HUDEP-2 (cell line): ENCODE data around the gene AMD1.

ENCODE experiments used
- DNase-seq, 76 experiments: peaks; one replicate each; lab custom pipeline; 2025; ENCODE audit not compliant: unreplicated experiment in 76 of 76; lab: John Stamatoyannopoulos, UW

Gene AMD1

DNA sequence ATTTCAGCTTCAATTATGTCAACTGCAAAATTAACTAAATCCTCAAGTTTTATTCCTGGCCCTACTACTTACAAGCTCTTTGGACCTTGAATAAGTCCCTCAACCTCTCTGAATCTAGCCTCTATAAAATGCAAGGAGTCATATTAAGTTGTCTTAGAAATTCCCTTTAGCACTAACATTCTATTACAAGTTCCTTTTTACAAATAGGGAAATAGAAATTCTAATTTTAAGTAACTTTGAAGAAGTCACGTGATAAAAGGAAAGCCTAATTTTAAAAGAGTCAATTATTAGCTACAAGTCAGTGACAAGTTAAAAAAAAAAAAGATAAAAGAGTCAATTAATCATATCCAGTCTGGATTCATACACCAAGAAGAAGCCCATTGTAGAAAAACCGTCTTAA lies 59.3 kb downstream of the AMD1 start:
- DNase-seq = no peak

DNA sequence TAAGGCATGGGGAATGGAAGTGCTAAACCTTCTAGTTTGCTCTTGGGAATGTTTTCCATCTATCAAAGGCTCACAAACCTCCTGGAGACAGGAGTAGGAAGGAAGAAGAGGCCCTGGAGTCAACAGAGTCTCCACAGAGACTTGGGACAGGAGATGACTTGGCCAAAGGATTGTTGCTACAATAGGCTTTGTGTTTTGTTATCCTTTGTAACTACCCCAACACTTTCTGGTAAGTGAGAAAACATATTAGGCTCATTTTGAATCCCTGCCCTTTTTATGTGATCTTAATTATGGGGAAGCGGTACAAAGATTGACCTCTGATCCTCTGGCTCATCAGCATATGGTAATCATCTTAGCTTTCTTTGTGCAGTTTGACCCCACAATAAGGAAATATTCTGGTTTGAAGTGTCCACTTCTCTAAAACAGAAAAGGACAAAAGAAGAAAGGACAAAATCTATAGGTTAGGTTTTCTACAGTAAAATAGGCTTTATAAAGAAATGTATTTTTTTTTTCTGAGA lies 59.9 kb downstream of the AMD1 start:
- DNase-seq = no peak

DNA sequence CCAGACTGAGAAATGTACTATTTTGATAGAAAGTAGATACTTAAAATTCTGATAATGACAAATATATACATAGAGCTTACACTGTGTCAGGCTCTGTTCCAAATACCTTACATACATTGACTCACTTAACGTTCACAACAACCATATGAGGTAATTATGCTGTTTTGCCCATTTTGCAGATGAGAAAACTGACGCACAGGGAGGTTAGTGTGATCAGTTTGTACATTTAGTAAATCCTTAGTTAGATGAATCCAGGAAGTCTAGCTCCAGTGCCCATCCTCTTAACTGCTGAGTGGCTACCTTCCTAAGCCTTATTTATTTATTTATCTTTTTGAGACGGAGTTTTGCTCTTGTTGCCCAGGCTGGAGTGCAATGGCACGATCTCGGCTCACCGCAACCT lies 60.6 kb downstream of the AMD1 start:
- no peak for DNase-seq

DNA sequence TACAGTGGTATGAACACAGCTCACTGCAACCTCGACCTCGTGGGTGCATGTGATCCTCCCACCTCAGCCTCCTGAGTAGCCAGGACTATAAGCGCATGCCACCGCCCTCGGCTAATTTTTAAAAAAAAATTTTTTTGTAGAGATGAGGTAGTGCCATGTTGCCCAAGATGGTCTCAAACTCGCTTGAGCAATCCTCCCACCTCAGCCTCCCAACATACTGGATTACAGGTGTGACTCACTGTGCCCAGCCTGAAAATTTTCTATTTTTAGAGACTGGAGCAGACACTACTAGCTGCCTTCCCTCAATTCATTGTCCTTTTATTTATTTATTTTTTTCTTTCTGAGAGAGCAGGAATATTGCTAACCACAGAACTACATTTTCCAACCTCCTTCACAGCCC lies 63.6 kb downstream of the AMD1 start:
- no peak for DNase-seq

DNA sequence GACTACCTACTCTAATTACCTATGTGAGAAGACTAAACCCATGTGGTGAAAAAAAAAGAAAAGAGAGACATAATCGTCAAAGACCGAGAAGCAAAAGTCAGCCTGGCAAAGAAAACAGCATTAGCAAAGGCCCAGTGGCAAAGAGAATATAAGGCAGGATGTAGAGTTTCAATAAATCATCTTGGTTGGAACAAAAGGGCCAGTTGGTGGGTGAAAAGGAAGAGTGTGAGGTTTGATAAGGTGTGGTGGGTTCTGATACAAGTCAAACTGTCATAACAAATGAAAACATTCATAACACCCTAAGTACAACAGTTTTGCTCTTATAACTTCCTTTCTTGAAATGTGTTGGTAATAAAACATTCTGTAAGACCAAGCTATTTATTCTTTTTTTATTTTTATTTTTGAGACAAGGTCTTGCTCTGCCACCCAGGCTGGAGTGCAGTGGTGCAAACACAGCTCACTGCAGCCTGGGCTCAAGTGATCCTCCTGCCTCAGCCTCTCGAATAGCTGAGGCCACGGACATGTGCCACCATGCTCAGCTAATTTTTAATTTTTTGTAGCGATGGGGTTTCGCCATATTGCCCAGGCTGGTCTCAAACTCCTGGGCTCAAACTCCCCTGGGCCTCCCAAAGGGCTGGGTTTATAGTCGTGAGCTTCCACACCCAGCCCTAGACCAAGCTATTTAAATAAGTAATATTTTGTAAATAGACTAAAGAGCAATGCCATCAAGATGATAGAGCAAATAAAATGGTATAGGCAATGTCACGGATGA lies 65.0 kb downstream of the AMD1 start:
- DNase-seq = peak in 4 of 76 experiments; percentile 7 to 29 (median 15)

DNA sequence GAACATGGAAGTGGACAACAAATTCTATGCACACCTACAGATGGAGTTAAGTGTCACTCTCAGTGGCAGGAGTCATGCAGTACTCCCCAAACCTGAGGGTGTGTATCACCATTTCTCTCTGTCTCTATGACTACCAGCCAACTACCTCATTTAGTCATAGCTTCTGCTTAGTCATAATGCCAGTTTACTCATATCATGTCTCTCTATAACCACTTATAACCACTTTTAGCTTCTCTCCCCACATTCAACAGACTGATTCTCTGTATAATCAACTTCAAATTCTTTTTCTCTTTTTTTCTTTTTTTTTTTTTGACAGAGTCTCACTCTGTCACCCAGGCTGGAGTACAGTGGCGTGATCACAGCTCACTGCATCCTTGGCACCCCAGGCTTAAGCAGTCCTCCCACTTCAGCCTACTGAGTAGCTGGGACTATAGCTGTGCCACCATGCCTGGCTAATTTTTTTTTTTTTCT lies 70.1 kb downstream of the AMD1 start:
- peak in 48 of 76 experiments; percentile 2 to 88 (median 53) for DNase-seq
